ENCODE results near the gene XPNPEP2.
"Not testable (repeated sequence)": the region's sequence is repeated elsewhere in the genome, so short reads cannot be mapped to it uniquely, and the experiment has no call there.

The XPNPEP2 gene

GRCh38 chrX:129741880-129742758 lies 3.3 kb downstream of the XPNPEP2 start:
- Histone ChIP-seq H3K27me3 (no peaks in the 10 kb centered on the region), H3K9me3 (no peaks in the 10 kb centered on the region), H3K4me3 (no peak overlapping the region), H3K36me3 (no peaks in the 10 kb centered on the region), H3K27ac (no peak overlapping the region), H3K4me1 (no peaks in the 10 kb centered on the region)
- DNase-seq, result no peak
- no peak for TF ChIP-seq CTCF (IDR thresholded peaks at IDR 0.05)
- intact Hi-C loops (cut with DNase I; ENCODE audit: low total_unique reads), result no loop called here

GRCh38 chrX:129742759-129743152 lies 4.0 kb downstream of the XPNPEP2 start:
- H3K4me3 ChIP-seq; H3K27me3 ChIP-seq; H3K9me3 ChIP-seq; intact Hi-C loops (cut with DNase I; ENCODE audit: low total_unique reads); DNase-seq; H3K27ac ChIP-seq; H3K36me3 ChIP-seq; H3K4me1 ChIP-seq: not testable (repeated sequence)

- DNase-seq, result no peak
- TF ChIP-seq CTCF (IDR thresholded peaks at IDR 0.05), result no peak
- Histone ChIP-seq H3K27me3 (no peaks in the 10 kb centered on the region), H3K4me3 (no peak overlapping the region), H3K9me3 (no peaks in the 10 kb centered on the region), H3K4me1 (no peaks in the 10 kb centered on the region), H3K27ac (no peak overlapping the region), H3K36me3 (no peaks in the 10 kb centered on the region)
- intact Hi-C loops (cut with DNase I; ENCODE audit: low total_unique reads), result no loop called here
Measured at GRCh38 chrX:129743821-129744220, 5.0 kb downstream of the XPNPEP2 start.

- no peaks in the 10 kb centered on the region for H3K9me3 ChIP-seq
- no peak for TF ChIP-seq CTCF (IDR thresholded peaks at IDR 0.05)
- intact Hi-C loops (cut with DNase I; ENCODE audit: low total_unique reads), result no loop called here
- H3K4me3 ChIP-seq, result no peak overlapping the region
- H3K4me1 ChIP-seq, result no peaks in the 10 kb centered on the region
- no peaks in the 10 kb centered on the region for H3K27me3 ChIP-seq
- no peak for DNase-seq
- no peak overlapping the region for H3K27ac ChIP-seq
- no peaks in the 10 kb centered on the region for H3K36me3 ChIP-seq
Measured at GRCh38 chrX:129744861-129745321, 6.1 kb downstream of the XPNPEP2 start.

GRCh38 chrX:129746557-129747470 lies 8.0 kb downstream of the XPNPEP2 start:
- Histone ChIP-seq H3K4me1 (no peaks in the 10 kb centered on the region), H3K4me3 (no peak overlapping the region), H3K27ac (no peak overlapping the region), H3K27me3 (no peaks in the 10 kb centered on the region), H3K36me3 (no peaks in the 10 kb centered on the region), H3K9me3 (no peaks in the 10 kb centered on the region)
- DNase-seq, result no peak
- intact Hi-C loops (cut with DNase I; ENCODE audit: low total_unique reads), result no loop called here
- no peak for TF ChIP-seq CTCF (IDR thresholded peaks at IDR 0.05)

- Histone ChIP-seq H3K27ac (no peak overlapping the region), H3K4me3 (no peak overlapping the region), H3K9me3 (no peaks in the 10 kb centered on the region), H3K36me3 (no peaks in the 10 kb centered on the region), H3K4me1 (no peaks in the 10 kb centered on the region), H3K27me3 (no peaks in the 10 kb centered on the region)
- TF ChIP-seq CTCF (IDR thresholded peaks at IDR 0.05), result no peak
- intact Hi-C loops (cut with DNase I; ENCODE audit: low total_unique reads), result no loop called here
- no peak for DNase-seq
Measured at GRCh38 chrX:129747533-129747932, 8.8 kb downstream of the XPNPEP2 start.

All from tibial artery (tissue), 4 donors.